CD4-positive, alpha-beta T cell (primary cell): ENCODE data around the gene CDH4. TPM values are rescaled to one million over a fixed set of nuclear protein-coding genes. Genes with fewer than 3 reads are reported as not detected.

ENCODE experiments used
- ATAC-seq: fragments of 200-7000 bp; cut with Tn5 transposase; one replicate; pipeline ENCODE4 v1.10.0; 2022; ENCODE audit warnings: mild to moderate bottlenecking; ENCODE audit not compliant: poor library complexity
- CTCF ChIA-PET: fragments of 350-600 bp; sonication (Branson Sonifier 250); formaldehyde crosslinking; loops from one replicate; lab custom pipeline; 2021; ENCODE audit warnings: antibody characterized with exemption, inconsistent platforms; lab: Charles Lee
- POLR2A ChIA-PET: fragments of 350-600 bp; sonication (Branson Sonifier 250); formaldehyde crosslinking; loops from one replicate; lab custom pipeline; 2021; ENCODE audit warnings: antibody characterized with exemption, inconsistent platforms; lab: Charles Lee
- DNase-seq, 14 experiments: peaks; one replicate each; pipeline ENCODE4 v3.0.0-alpha.2; 2013 to 2020; ENCODE audit warnings: mixed read lengths in 2 of 14
- H3K27ac ChIP-seq, 2 donors: one replicate each; pipeline versions ENCODE4 v1.5.1 to v1.7.0; 2013; ENCODE audit warnings: low read length in 2 of 2, low read depth in 1 of 2, mild to moderate bottlenecking in 1 of 2
- H3K27me3 ChIP-seq, 2 experiments: 1 replicate in 1 of 2; 2 replicates in 1 of 2; pipeline versions ENCODE4 v1.6.1 to v1.7.0; 2013; ENCODE audit warnings: low read length in 2 of 2, control low read depth in 1 of 2, mild to moderate bottlenecking in 1 of 2, moderate library complexity in 1 of 2; ENCODE audit not compliant: insufficient read depth in 2 of 2, control insufficient read depth in 1 of 2
- H3K36me3 ChIP-seq: one replicate; pipeline ENCODE4 v1.6.1; 2013; ENCODE audit warnings: low read length, control low read depth; ENCODE audit not compliant: insufficient read depth
- H3K4me1 ChIP-seq: one replicate; pipeline ENCODE4 v1.6.1; 2013; ENCODE audit warnings: low read length, control low read depth; ENCODE audit not compliant: insufficient read depth
- H3K4me3 ChIP-seq: one replicate; pipeline ENCODE4 v1.5.1; 2013; ENCODE audit warnings: mild to moderate bottlenecking, low read length, moderate library complexity
- H3K9me3 ChIP-seq, 2 experiments: 1 replicate in 1 of 2; 2 replicates in 1 of 2; pipeline versions ENCODE4 v1.6.1 to v1.7.0; 2013; ENCODE audit warnings: low read length in 2 of 2, mild to moderate bottlenecking in 2 of 2, control low read depth in 1 of 2, moderate library complexity in 1 of 2; ENCODE audit not compliant: control insufficient read depth in 1 of 2, insufficient read depth in 1 of 2
- H3K27ac Mint-ChIP-seq: one replicate; pipeline ENCODE4 v1.8.0; 2020; ENCODE audit warnings: mixed read lengths
- H3K27me3 Mint-ChIP-seq: one replicate; pipeline ENCODE4 v1.8.0; 2021; ENCODE audit warnings: mixed read lengths
- H3K36me3 Mint-ChIP-seq: one replicate; pipeline ENCODE4 v1.8.0; 2021; ENCODE audit warnings: low read depth, mixed read lengths
- H3K4me1 Mint-ChIP-seq: one replicate; pipeline ENCODE4 v1.8.0; 2021; ENCODE audit warnings: low read depth, mixed read lengths
- H3K4me3 Mint-ChIP-seq: one replicate; pipeline ENCODE4 v1.8.0; 2020; ENCODE audit warnings: mild to moderate bottlenecking, mixed read lengths
- H3K9me3 Mint-ChIP-seq: one replicate; pipeline ENCODE4 v1.8.0; 2020; ENCODE audit warnings: mixed read lengths
- CTCF ChIP-seq: fragments of 200-600 bp; IDR thresholded peaks from one replicate; pipeline ENCODE4 v1.8.0; 2022; ENCODE audit warnings: antibody characterized with exemption, mild to moderate bottlenecking
- intact Hi-C, 2 experiments: fragments of 100-400 bp; cut with DNase I in 1 of 2; cut with micrococcal nuclease in 1 of 2; formaldehyde crosslinking; loops; one replicate each; pipeline versions ENCODE4 v1.15.1 to v1.9.0; 2023 to 2025; cut with DNase I, micrococcal nuclease
- total RNA-seq, 174 experiments: library from RNA in 2 of 174; stranded (reverse) in 2 of 174; gene quantifications; one replicate each; pipeline ENCODE4 v1.2.3 and lab custom pipeline; 2021 to 2026

The CDH4 gene
- total RNA-seq, 2 experiments from 2014 or later, result 0.11 TPM

- Histone ChIP-seq H3K36me3 (no peaks in the 10 kb centered on the region), H3K27me3 (no peaks in the 10 kb centered on the region), H3K4me3 (no peak overlapping the region), H3K9me3 (peaks cover 0 to 58% of the 10 kb centered on the region in 2 experiments), H3K27ac (no peak overlapping the region), H3K4me1 (no peaks in the 10 kb centered on the region)
- no peak overlapping the region for H3K4me3 Mint-ChIP-seq
- TF ChIP-seq CTCF, result no peak
- H3K4me1 Mint-ChIP-seq, result no peaks in the 10 kb centered on the region
- ChIA-PET CTCF (no interaction called here), POLR2A (no interaction called here)
- no peak for ATAC-seq
- H3K27ac Mint-ChIP-seq, result no peak overlapping the region
- DNase-seq, result no peak
- H3K36me3 Mint-ChIP-seq, result no peaks in the 10 kb centered on the region
- H3K27me3 Mint-ChIP-seq, result no peaks in the 10 kb centered on the region
- intact Hi-C loops, result no loop called here
- no peaks in the 10 kb centered on the region for H3K9me3 Mint-ChIP-seq
These were observed 456.8 kb downstream of the CDH4 start for GRCh38 chr20:61708891-61709290.

DNA sequence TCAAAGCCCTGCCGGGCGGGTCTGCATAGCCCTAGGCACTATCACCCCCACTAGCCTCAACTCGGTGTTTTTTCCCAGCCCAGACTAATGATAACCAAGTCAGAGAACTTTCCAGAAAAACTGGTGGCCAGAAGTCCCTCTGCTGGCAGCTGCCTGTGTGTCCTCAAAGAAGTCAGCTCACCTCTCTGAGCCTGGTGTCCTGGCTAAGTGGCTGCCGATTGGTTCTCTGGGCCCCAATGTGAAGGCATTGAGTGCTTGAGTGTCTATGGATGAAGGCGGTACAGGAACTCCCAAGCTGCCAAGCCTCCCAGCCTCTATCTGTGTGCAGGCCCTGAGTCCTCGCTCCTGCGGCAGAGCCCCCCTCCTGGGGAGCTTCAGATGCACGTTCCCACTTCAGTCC lies 458.0 kb downstream of the CDH4 start:
- H3K4me3 ChIP-seq, result no peak overlapping the region
- ChIA-PET POLR2A (no interaction called here), CTCF (no interaction called here)
- no peaks in the 10 kb centered on the region for H3K9me3 Mint-ChIP-seq
- no peaks in the 10 kb centered on the region for H3K36me3 Mint-ChIP-seq
- H3K4me1 ChIP-seq, result no peaks in the 10 kb centered on the region
- no peak overlapping the region for H3K27ac Mint-ChIP-seq
- no peak overlapping the region for H3K4me3 Mint-ChIP-seq
- H3K27ac ChIP-seq, result no peak overlapping the region
- TF ChIP-seq CTCF, result no peak
- ATAC-seq, result no peak
- H3K4me1 Mint-ChIP-seq, result no peaks in the 10 kb centered on the region
- intact Hi-C loops, result no loop called here
- peaks cover 0 to 58% of the 10 kb centered on the region in 2 experiments for H3K9me3 ChIP-seq
- no peaks in the 10 kb centered on the region for H3K27me3 ChIP-seq
- H3K27me3 Mint-ChIP-seq, result no peaks in the 10 kb centered on the region
- no peak for DNase-seq
- H3K36me3 ChIP-seq, result no peaks in the 10 kb centered on the region

DNA sequence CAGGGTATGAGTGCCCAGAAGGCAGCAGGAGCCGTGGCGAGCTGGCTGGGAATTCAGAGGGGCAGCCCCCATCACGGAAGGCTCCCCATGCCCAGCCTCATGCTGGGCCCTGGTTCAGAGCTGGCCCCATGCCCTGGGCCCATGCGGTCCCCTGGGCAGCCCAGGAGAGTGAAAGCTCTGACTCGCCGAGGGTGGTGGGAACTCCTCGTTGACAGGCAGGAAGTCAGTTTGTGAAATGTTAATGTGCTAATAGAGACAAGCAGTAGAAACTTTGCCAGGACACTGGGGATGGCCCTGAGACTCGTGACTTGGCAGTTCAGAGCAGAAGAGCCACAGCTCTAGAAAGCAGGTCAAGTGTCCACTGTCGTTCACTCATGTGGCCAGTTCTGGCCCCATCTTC lies 460.6 kb downstream of the CDH4 start:
- Mint-ChIP-seq H3K27me3 (no peaks in the 10 kb centered on the region), H3K36me3 (no peaks in the 10 kb centered on the region), H3K4me1 (no peaks in the 10 kb centered on the region), H3K9me3 (no peaks in the 10 kb centered on the region), H3K4me3 (no peak overlapping the region), H3K27ac (no peak overlapping the region)
- H3K27me3 ChIP-seq, result no peaks in the 10 kb centered on the region
- intact Hi-C loops, result no loop called here
- peaks cover 6 to 64% of the 10 kb centered on the region in 2 experiments for H3K9me3 ChIP-seq
- no peak overlapping the region for H3K27ac ChIP-seq
- H3K4me1 ChIP-seq, result peaks cover 16% of the 10 kb centered on the region
- DNase-seq (no peak), ATAC-seq (no peak)
- CTCF ChIA-PET, result no interaction called here
- H3K4me3 ChIP-seq, result no peak overlapping the region
- no peak for TF ChIP-seq CTCF
- no peaks in the 10 kb centered on the region for H3K36me3 ChIP-seq
- POLR2A ChIA-PET, result no interaction called here
